Measurements from ENCODE around the gene RANGAP1. TPM values are rescaled to one million over a fixed set of nuclear protein-coding genes. Genes with fewer than 3 reads are reported as not detected.

RANGAP1 gene
- total and polyA plus RNA-seq, 2 of the 8 experiments (the other 6 are each of a cell fraction or from before 2014, with no cell fraction given) = 121 to 171 TPM

GRCh38 chr22:41237036-41237706 is 48.8 kb downstream of the RANGAP1 start:
- Histone ChIP-seq H2AK5ac (ENCODE audit: low read depth, low read length) (no peak overlapping the region), H3K27ac (ENCODE audit: low read depth, low read length) (no peak overlapping the region), H3K27me3 (replicated peaks in 1 of 4; ENCODE audit: control insufficient read depth in 3 of 4, extremely low read depth in 1 of 4, insufficient read depth in 3 of 4, low read length in 3 of 4) (peaks cover 0 to 4% (median 0%) of the 10 kb centered on the region in 4 experiments; a peak in 3 of 7 replicates), H2BK120ac (replicated peaks; ENCODE audit: low read depth, low read length) (no peak overlapping the region), H3K4me3 (ENCODE audit: extremely low read depth in 1 of 4, insufficient read depth in 2 of 4, low read depth in 3 of 4, low read length in 4 of 4) (peak overlapping the region in 3 of 4 experiments; percentile 26 to 53 (median 29); a peak in 7 of 8 replicates), H3K4me1 (replicated peaks in 1 of 4; ENCODE audit: control insufficient read depth in 3 of 4, insufficient read depth in 4 of 4, low read length in 3 of 4) (peaks cover 4 to 17% (median 11%) of the 10 kb centered on the region in 4 experiments; a peak in 6 of 7 replicates), H2AFZ (ENCODE audit: low read length) (peak overlapping the region; percentile 15; the same call in 1 of the 2 replicates), H3K23me2 (ENCODE audit: low read depth, low read length) (peaks cover 2% of the 10 kb centered on the region; the same call in 1 of the 2 replicates), H2BK5ac (ENCODE audit: low read depth, low read length) (peak overlapping the region; percentile 52; the same call in 1 of the 2 replicates), H4K91ac (replicated peaks; ENCODE audit: insufficient read length, low read length) (peak overlapping the region; percentile 84), H2BK12ac (ENCODE audit: low read depth, low read length) (peak overlapping the region; percentile 64; the same call in 1 of the 2 replicates), H3K36me3 (ENCODE audit: control insufficient read depth in 2 of 4, insufficient read depth in 4 of 4, low read length in 3 of 4) (no peaks in the 10 kb centered on the region), H3K9me3 (ENCODE audit: insufficient read depth in 2 of 2, low read depth in 1 of 2, low read length in 1 of 2) (no peaks in the 10 kb centered on the region), H3K4ac (replicated peaks; ENCODE audit: insufficient read length, low read depth, low read length) (no peak overlapping the region), H2BK20ac (ENCODE audit: low read length) (peak overlapping the region; percentile 40; the same call in 1 of the 2 replicates), H3K79me2 (ENCODE audit: control insufficient read depth in 1 of 2, insufficient read depth in 2 of 2, low read length in 2 of 2) (no peaks in the 10 kb centered on the region), H3K4me2 (ENCODE audit: insufficient read depth in 1 of 2, low read depth in 2 of 2, low read length in 2 of 2) (peak overlapping the region; percentile 39 to 69; a peak in 3 of 4 replicates), H4K8ac (ENCODE audit: extremely low read depth, insufficient read depth, low read length) (peak overlapping the region; percentile 91; the same call in 1 of the 2 replicates), H2BK15ac (ENCODE audit: low read length) (peak overlapping the region; percentile 25; the same call in 1 of the 2 replicates), H4K20me1 (replicated peaks in 1 of 2; ENCODE audit: control insufficient read depth in 1 of 2, insufficient read depth in 2 of 2, low read length in 2 of 2) (no peaks in the 10 kb centered on the region), H3K9ac (replicated peaks in 1 of 4; ENCODE audit: extremely low read depth in 1 of 4, low read depth in 3 of 4, low read length in 3 of 4) (peak overlapping the region in 1 of 4 experiments; percentile 48; a peak in 2 of 7 replicates), H3K18ac (ENCODE audit: extremely low read depth, low read length) (peak overlapping the region; percentile 51; the same call in 1 of the 2 replicates), H3K23ac (ENCODE audit: insufficient read length) (no peak overlapping the region), H4K5ac (ENCODE audit: insufficient read length, low read depth, low read length) (no peak overlapping the region), H3K56ac (replicated peaks; ENCODE audit: insufficient read length, low read depth, low read length) (no peak overlapping the region), H3K14ac (ENCODE audit: insufficient read length) (no peak overlapping the region), H3K79me1 (ENCODE audit: low read depth, low read length) (no peaks in the 10 kb centered on the region)
- WGBS, 2 experiments (ENCODE audit: extremely low coverage in 1 of 2, insufficient coverage in 1 of 2, insufficient read length in 1 of 2, insufficient replicate concordance in 2 of 2, low coverage in 1 of 2, low lambda C conversion rate in 2 of 2, missing lambda C conversion rate in 1 of 2) = 53% methylated on average over 30 of the region's 33 CpGs; no CpG with 5 or more reads in 1 of the 2 experiments
- FAIRE-seq = no peak
- peak; percentile 85 to 92 for DNase-seq (ENCODE audit: low read depth in 1 of 2, low spot score in 2 of 2)
- POLR2A ChIA-PET (ENCODE audit: partially characterized antibody) = interaction anchor here (0.7 to 3.8 kb wide), 16 partner anchors 8 to 314 kb away, joined by 3 to 25 read pairs (median 4); no protein-coding TSS in a partner anchor
- CTCF ChIA-PET (ENCODE audit: partially characterized antibody) = interaction anchor here (0.6 to 2.6 kb wide), 25 partner anchors 8 to 315 kb away, joined by 3 to 23 read pairs (median 5); partner anchors contain the start of gene RBX1
- TF ChIP-seq RBBP5 (IDR thresholded peaks at IDR 0.05; ENCODE audit: borderline replicate concordance, low read depth, low read length) = no peak
- no peak for TF ChIP-seq YY1 (IDR thresholded peaks at IDR 0.05; ENCODE audit: low read depth, low read length)
- TF ChIP-seq NRF1 (IDR thresholded peaks at IDR 0.05; ENCODE audit: low read depth, low read length) = no peak
- TF ChIP-seq SUZ12 (IDR thresholded peaks at IDR 0.05; ENCODE audit: low read length) = 0 out of 2 replicates have a peak, but pooled peaks have one; percentile 4
- peak; percentile 87 for TF ChIP-seq TBP (IDR thresholded peaks at IDR 0.05; ENCODE audit: low read depth, low read length)
- no peak for TF ChIP-seq SRF (IDR thresholded peaks at IDR 0.05; ENCODE audit: low read depth, low read length)
- no peak for TF ChIP-seq BCL11A (IDR thresholded peaks at IDR 0.05; ENCODE audit: low read depth in 2 of 2, low read length in 2 of 2)
- TF ChIP-seq RFX5 (IDR thresholded peaks at IDR 0.05; ENCODE audit: borderline replicate concordance, low read depth, low read length) = no peak
- TF ChIP-seq SIX5 (IDR thresholded peaks at IDR 0.05; ENCODE audit: low read depth, low read length) = no peak
- TF ChIP-seq TCF12 (IDR thresholded peaks at IDR 0.05; ENCODE audit: low read depth, low read length) = no peak
- TF ChIP-seq FOSL1 (IDR thresholded peaks at IDR 0.05; ENCODE audit: insufficient read depth, low read depth, low read length) = no peak
- no peak for TF ChIP-seq KDM5A (IDR thresholded peaks at IDR 0.05; ENCODE audit: low read length)
